Urinary bladder (tissue), 4 donors: ENCODE results near the gene CIBAR2. TPM values are rescaled to one million over a fixed set of nuclear protein-coding genes. Genes with fewer than 3 reads are reported as not detected.

Source experiments
- DNase-seq: peaks from one replicate; pipeline ENCODE4 v3.0.0-alpha.2; 2015; ENCODE audit errors: extremely low spot score
- H3K27ac ChIP-seq: one replicate; pipeline ENCODE4 v1.5.1; 2013; ENCODE audit warnings: low read depth, mild to moderate bottlenecking, moderate library complexity
- H3K36me3 ChIP-seq: one replicate; pipeline ENCODE4 v1.6.1; 2013; ENCODE audit warnings: mild to moderate bottlenecking, moderate library complexity; ENCODE audit not compliant: insufficient read depth
- H3K4me1 ChIP-seq: one replicate; pipeline ENCODE4 v1.6.1; 2013; ENCODE audit warnings: mild to moderate bottlenecking, moderate library complexity; ENCODE audit not compliant: insufficient read depth
- H3K4me3 ChIP-seq: one replicate; pipeline ENCODE4 v1.5.1; 2013; ENCODE audit warnings: low read depth, low read length
- WGBS: extraction: QIAGEN DNeasy Blood & Tissue Kit; methylation state at CpG from one replicate; pipeline ENCODE4 v1.1.7; 2013; 5-methylcytosine and 5-hydroxymethylcytosine counted together
- polyA plus RNA-seq: library from polyadenylated mRNA; stranded (reverse); fragments of 200-250 nt; gene quantifications from one replicate; pipeline ENCODE4 v1.2.3, GENCODE V29; 2013
- total RNA-seq: library from RNA; depleted of rRNA; stranded (reverse); fragments of >200 nt; gene quantifications from one replicate; pipeline ENCODE4 v1.2.3, GENCODE V29; 2014
- donor health status: healthy with polysubstance abuse.
- donor health status: healthy.

Gene CIBAR2
- total and polyA plus RNA-seq, 2 donors = not detected

- H3K4me1 ChIP-seq = no peaks in the 10 kb centered on the region
- no peak overlapping the region for H3K4me3 ChIP-seq
- H3K36me3 ChIP-seq = no peaks in the 10 kb centered on the region
- H3K27ac ChIP-seq = no peak overlapping the region
- DNase-seq = no peak
- 86% methylated on average over 12 of the region's 12 CpGs for WGBS
Observed at GRCh38 chr16:85094812-85095211, 17.5 kb downstream of the CIBAR2 start.

- no peak overlapping the region for H3K4me3 ChIP-seq
- no peak overlapping the region for H3K27ac ChIP-seq
- WGBS = 75% methylated on average over 12 of the region's 12 CpGs
- no peaks in the 10 kb centered on the region for H3K4me1 ChIP-seq
- no peaks in the 10 kb centered on the region for H3K36me3 ChIP-seq
- DNase-seq = no peak
Observed at GRCh38 chr16:85094176-85094805, 18.0 kb downstream of the CIBAR2 start.

- Histone ChIP-seq H3K4me1 (no peaks in the 10 kb centered on the region), H3K36me3 (no peaks in the 10 kb centered on the region), H3K4me3 (no peak overlapping the region), H3K27ac (no peak overlapping the region)
- 71% methylated on average over 13 of the region's 13 CpGs for WGBS
- no peak for DNase-seq
Observed at GRCh38 chr16:85093705-85094104, 18.6 kb downstream of the CIBAR2 start.

- DNase-seq = no peak
- 88% methylated on average over 18 of the region's 18 CpGs for WGBS
Observed at GRCh38 chr16:85092851-85093250, 19.4 kb downstream of the CIBAR2 start.

GRCh38 chr16:85092309-85092708, 20.0 kb downstream of the CIBAR2 start:
- DNase-seq = no peak
- WGBS = 83% methylated on average over 9 of the region's 9 CpGs
- Histone ChIP-seq H3K4me3 (no peak overlapping the region), H3K4me1 (no peaks in the 10 kb centered on the region), H3K36me3 (no peaks in the 10 kb centered on the region), H3K27ac (no peak overlapping the region)

More at GRCh38 chr16:85092851-85093250, 19.4 kb downstream of the CIBAR2 start:
- Histone ChIP-seq H3K4me1 (no peaks in the 10 kb centered on the region), H3K27ac (no peak overlapping the region), H3K36me3 (no peaks in the 10 kb centered on the region), H3K4me3 (no peak overlapping the region)

GRCh38 chr16:85091522-85091910, 20.8 kb downstream of the CIBAR2 start:
- no peak overlapping the region for H3K27ac ChIP-seq
- H3K36me3 ChIP-seq = no peaks in the 10 kb centered on the region
- H3K4me3 ChIP-seq = no peak overlapping the region
- H3K4me1 ChIP-seq = no peaks in the 10 kb centered on the region
- 83% methylated on average over 7 of the region's 7 CpGs for WGBS
- no peak for DNase-seq

- Histone ChIP-seq H3K27ac (no peak overlapping the region), H3K4me3 (no peak overlapping the region), H3K4me1 (no peaks in the 10 kb centered on the region), H3K36me3 (no peaks in the 10 kb centered on the region)
- 82% methylated on average over 8 of the region's 8 CpGs for WGBS
- no peak for DNase-seq
Observed at GRCh38 chr16:85090873-85091521, 21.3 kb downstream of the CIBAR2 start.

- Histone ChIP-seq H3K27ac (no peak overlapping the region), H3K4me3 (no peak overlapping the region)
- WGBS = 52% methylated on average over 13 of the region's 13 CpGs
Observed at GRCh38 chr16:85090181-85090580, 22.1 kb downstream of the CIBAR2 start.

GRCh38 chr16:85089525-85089924, 22.7 kb downstream of the CIBAR2 start:
- no peak for DNase-seq
- Histone ChIP-seq H3K4me3 (no peak overlapping the region), H3K27ac (no peak overlapping the region), H3K4me1 (no peaks in the 10 kb centered on the region), H3K36me3 (no peaks in the 10 kb centered on the region)
- 45% methylated on average over 16 of the region's 16 CpGs for whole genome bisulfite sequencing

More at GRCh38 chr16:85090181-85090580, 22.1 kb downstream of the CIBAR2 start:
- Histone ChIP-seq H3K36me3 (no peaks in the 10 kb centered on the region), H3K4me1 (no peaks in the 10 kb centered on the region)
- DNase-seq = no peak

- Histone ChIP-seq H3K4me1 (no peaks in the 10 kb centered on the region), H3K27ac (no peak overlapping the region), H3K4me3 (no peak overlapping the region), H3K36me3 (no peaks in the 10 kb centered on the region)
- WGBS = 85% methylated on average over 31 of the region's 31 CpGs
- no peak for DNase-seq
Observed at GRCh38 chr16:85088570-85089199, 23.6 kb downstream of the CIBAR2 start.

- 89% methylated on average over 21 of the region's 21 CpGs for WGBS
Observed at GRCh38 chr16:85087899-85088569, 24.2 kb downstream of the CIBAR2 start.

GRCh38 chr16:85086347-85087291, 25.7 kb downstream of the CIBAR2 start:
- no peaks in the 10 kb centered on the region for H3K4me1 ChIP-seq
- H3K36me3 ChIP-seq = no peaks in the 10 kb centered on the region
- H3K4me3 ChIP-seq = no peak overlapping the region
- 84% methylated on average over 37 of the region's 37 CpGs for WGBS
- no peak for DNase-seq
- no peak overlapping the region for H3K27ac ChIP-seq

More at GRCh38 chr16:85087899-85088569, 24.2 kb downstream of the CIBAR2 start:
- Histone ChIP-seq H3K4me3 (no peak overlapping the region), H3K4me1 (no peaks in the 10 kb centered on the region), H3K36me3 (no peaks in the 10 kb centered on the region), H3K27ac (no peak overlapping the region)
- DNase-seq = no peak

GRCh38 chr16:85085721-85086120, 26.6 kb downstream of the CIBAR2 start:
- Histone ChIP-seq H3K4me1 (no peaks in the 10 kb centered on the region), H3K4me3 (no peak overlapping the region), H3K36me3 (no peaks in the 10 kb centered on the region), H3K27ac (no peak overlapping the region)
- DNase-seq = no peak
- 98% methylated on average over 17 of the region's 17 CpGs for WGBS
